ENCODE results near the gene G3BP2.

The G3BP2 gene

GRCh38 chr4:75639124-75639695, 34.0 kb downstream of the G3BP2 start:
- no peak for TF ChIP-seq Cebpa-rat (IDR thresholded peaks at IDR 0.05)
- Histone ChIP-seq H4K20me1 (peaks cover 0 to 15% (median 8%) of the 10 kb centered on the region in 11 experiments; a peak in 13 of 22 replicates), H3K27ac (no peak overlapping the region), H3K4me3 (no peak overlapping the region), H3K4me1 (peaks cover 0 to 27% (median 9%) of the 10 kb centered on the region in 10 experiments; a peak in 14 of 20 replicates), H3K9me3 (replicated peaks in 1 of 11) (no peaks in the 10 kb centered on the region), H3K36me3 (peaks cover 20 to 50% (median 40%) of the 10 kb centered on the region in 11 experiments; a peak in 21 of 22 replicates), H3K27me3 (no peaks in the 10 kb centered on the region), H3K4me2 (peak overlapping the region in 5 of 11 experiments; percentile 19 to 57 (median 33); a peak in 10 of 22 replicates), H3K9ac (no peak overlapping the region)

GRCh38 chr4:75637827-75638226, 35.4 kb downstream of the G3BP2 start:
- Histone ChIP-seq H3K4me3 (no peak overlapping the region), H3K9me3 (replicated peaks in 1 of 11) (no peaks in the 10 kb centered on the region), H3K9ac (no peak overlapping the region), H3K4me2 (0 out of 22 replicates have a peak overlapping the region, but pooled peaks of 1 of the 11 experiments have one; percentile 13), H3K4me1 (peaks cover 0 to 21% (median 9%) of the 10 kb centered on the region in 10 experiments; a peak in 14 of 20 replicates), H3K27me3 (no peaks in the 10 kb centered on the region), H4K20me1 (peaks cover 0 to 2% (median 0%) of the 10 kb centered on the region in 11 experiments; a peak in 3 of 22 replicates), H3K36me3 (peaks cover 11 to 36% (median 28%) of the 10 kb centered on the region in 11 experiments; a peak in 20 of 22 replicates), H3K27ac (no peak overlapping the region)
- TF ChIP-seq Cebpa-rat (IDR thresholded peaks at IDR 0.05): no peak

GRCh38 chr4:75637176-75637575, 36.0 kb downstream of the G3BP2 start:
- Histone ChIP-seq H3K27ac (no peak overlapping the region), H3K27me3 (no peaks in the 10 kb centered on the region), H3K9ac (no peak overlapping the region), H3K4me2 (peak overlapping the region in 1 of 11 experiments; percentile 13; a peak in 1 of 22 replicates), H3K4me3 (no peak overlapping the region), H3K4me1 (peaks cover 0 to 21% (median 9%) of the 10 kb centered on the region in 10 experiments; a peak in 14 of 20 replicates), H3K36me3 (peaks cover 11 to 30% (median 22%) of the 10 kb centered on the region in 11 experiments; a peak in 20 of 22 replicates), H3K9me3 (replicated peaks in 1 of 11) (no peaks in the 10 kb centered on the region), H4K20me1 (no peaks in the 10 kb centered on the region; a peak in 1 of 22 replicates)
- TF ChIP-seq Cebpa-rat (IDR thresholded peaks at IDR 0.05): no peak

GRCh38 chr4:75634951-75635350, 38.3 kb downstream of the G3BP2 start:
- Histone ChIP-seq H3K4me3 (no peak overlapping the region), H3K27ac (no peak overlapping the region), H3K4me1 (peaks cover 8 to 22% (median 17%) of the 10 kb centered on the region in 10 experiments; a peak in 15 of 20 replicates), H3K4me2 (no peak overlapping the region), H4K20me1 (no peaks in the 10 kb centered on the region), H3K27me3 (peaks cover 8 to 13% (median 11%) of the 10 kb centered on the region in 11 experiments; a peak in 19 of 22 replicates), H3K9ac (no peak overlapping the region), H3K36me3 (peaks cover 0 to 8% (median 1%) of the 10 kb centered on the region in 11 experiments; a peak in 11 of 22 replicates), H3K9me3 (replicated peaks in 1 of 11) (peaks cover 8 to 13% (median 12%) of the 10 kb centered on the region in 11 experiments; a peak in 21 of 22 replicates)
- TF ChIP-seq Cebpa-rat (IDR thresholded peaks at IDR 0.05): no peak

GRCh38 chr4:75634281-75634680, 38.9 kb downstream of the G3BP2 start:
- Histone ChIP-seq H4K20me1 (no peaks in the 10 kb centered on the region), H3K4me2 (no peak overlapping the region), H3K9ac (no peak overlapping the region), H3K4me1 (peaks cover 8 to 20% (median 13%) of the 10 kb centered on the region in 10 experiments; a peak in 15 of 20 replicates), H3K27ac (no peak overlapping the region), H3K27me3 (peaks cover 8 to 15% (median 12%) of the 10 kb centered on the region in 11 experiments; a peak in 19 of 22 replicates), H3K36me3 (0 out of 22 replicates have a peak, but pooled peaks cover 0 to 2% (median 0%) of the 10 kb centered on the region in 11 experiments), H3K9me3 (replicated peaks in 1 of 11) (peaks cover 8 to 13% (median 12%) of the 10 kb centered on the region in 11 experiments; a peak in 21 of 22 replicates), H3K4me3 (no peak overlapping the region)
- no peak for TF ChIP-seq Cebpa-rat (IDR thresholded peaks at IDR 0.05)

- H3K27ac ChIP-seq: no peak overlapping the region
- no peak overlapping the region for H3K4me2 ChIP-seq
- TF ChIP-seq Cebpa-rat (IDR thresholded peaks at IDR 0.05): no peak
Observed at GRCh38 chr4:75633846-75634245, 39.4 kb downstream of the G3BP2 start.

GRCh38 chr4:75630937-75631329, 42.3 kb downstream of the G3BP2 start:
- H3K4me2 ChIP-seq: peak overlapping the region; percentile 56 to 79 (median 73)
- no peak overlapping the region for H3K27ac ChIP-seq

More at GRCh38 chr4:75633846-75634245, 39.4 kb downstream of the G3BP2 start:
- H4K20me1 ChIP-seq: no peaks in the 10 kb centered on the region
- H3K36me3 ChIP-seq: no peaks in the 10 kb centered on the region
- H3K27me3 ChIP-seq: peaks cover 8 to 15% (median 12%) of the 10 kb centered on the region in 11 experiments; a peak in 19 of 22 replicates
- peaks cover 8 to 20% (median 10%) of the 10 kb centered on the region in 10 experiments; a peak in 15 of 20 replicates for H3K4me1 ChIP-seq
- no peak overlapping the region for H3K4me3 ChIP-seq
- peaks cover 8 to 13% (median 12%) of the 10 kb centered on the region in 11 experiments; a peak in 21 of 22 replicates for H3K9me3 ChIP-seq (replicated peaks in 1 of 11)
- no peak overlapping the region for H3K9ac ChIP-seq

GRCh38 chr4:75630174-75630936, 42.9 kb downstream of the G3BP2 start, which contains the start of gene CDKL2:
CDKL2 (minus strand) TSS chr4:75630528; CDS start chr4:75625988, 4,540 bp downstream.
- peak within 1 kb of the TSS; percentile 37 to 66 (median 50) for H3K4me3 ChIP-seq
- no peak for TF ChIP-seq Cebpa-rat (IDR thresholded peaks at IDR 0.05)

More at GRCh38 chr4:75630937-75631329, 42.3 kb downstream of the G3BP2 start:
- peak overlapping the region; percentile 37 to 66 (median 50); a peak in 19 of 20 replicates for H3K4me3 ChIP-seq
- TF ChIP-seq Cebpa-rat (IDR thresholded peaks at IDR 0.05): no peak
- peaks cover 8 to 15% (median 12%) of the 10 kb centered on the region in 11 experiments; a peak in 19 of 22 replicates for H3K27me3 ChIP-seq
- H3K9me3 ChIP-seq (replicated peaks in 1 of 11): peaks cover 8 to 13% (median 12%) of the 10 kb centered on the region in 11 experiments; a peak in 21 of 22 replicates
- H3K9ac ChIP-seq: peak overlapping the region in 3 of 11 experiments; percentile 11 to 38 (median 26); a peak in 2 of 22 replicates
- no peaks in the 10 kb centered on the region for H4K20me1 ChIP-seq
- H3K36me3 ChIP-seq: no peaks in the 10 kb centered on the region
- peaks cover 0 to 11% (median 9%) of the 10 kb centered on the region in 10 experiments; a peak in 9 of 20 replicates for H3K4me1 ChIP-seq

More at GRCh38 chr4:75630174-75630936, 42.9 kb downstream of the G3BP2 start, which contains the start of gene CDKL2:
- no peaks in the 10 kb centered on the region for H4K20me1 ChIP-seq
- H3K27ac ChIP-seq: no peak within 1 kb of the TSS
- peak within 1 kb of the TSS; percentile 56 to 79 (median 73) for H3K4me2 ChIP-seq
- peaks cover 0 to 11% (median 9%) of the 10 kb centered on the region in 10 experiments; a peak in 9 of 20 replicates for H3K4me1 ChIP-seq
- H3K27me3 ChIP-seq: peaks cover 8 to 15% (median 12%) of the 10 kb centered on the region in 11 experiments; a peak in 19 of 22 replicates
- peak within 1 kb of the TSS in 4 of 11 experiments; percentile 11 to 38 (median 21); a peak in 2 of 22 replicates for H3K9ac ChIP-seq
- H3K36me3 ChIP-seq: no peaks in the 10 kb centered on the region
- peaks cover 8 to 13% (median 12%) of the 10 kb centered on the region in 11 experiments; a peak in 21 of 22 replicates for H3K9me3 ChIP-seq (replicated peaks in 1 of 11)
